ENCODE results near the gene TUBGCP6.

GRCh38 chr22:50271519-50271970, 26.7 kb upstream of the TUBGCP6 start:
- TF ChIP-seq CTCF (IDR thresholded peaks at IDR 0.05) (no peak), POLR2A (IDR thresholded peaks at IDR 0.05) (no peak)
